NCI-H2171 treated with DMSO at 0.1 percent for 48 hours (cell line): Measurements from ENCODE around the gene PINK1.
"Not testable (repeated sequence)": the region's sequence is repeated elsewhere in the genome, so short reads cannot be mapped to it uniquely, and the experiment has no call there.

Experiments used
- DNase-seq: peaks from one replicate; lab custom pipeline; 2025; lab: John Stamatoyannopoulos, UW

PINK1 gene

DNA sequence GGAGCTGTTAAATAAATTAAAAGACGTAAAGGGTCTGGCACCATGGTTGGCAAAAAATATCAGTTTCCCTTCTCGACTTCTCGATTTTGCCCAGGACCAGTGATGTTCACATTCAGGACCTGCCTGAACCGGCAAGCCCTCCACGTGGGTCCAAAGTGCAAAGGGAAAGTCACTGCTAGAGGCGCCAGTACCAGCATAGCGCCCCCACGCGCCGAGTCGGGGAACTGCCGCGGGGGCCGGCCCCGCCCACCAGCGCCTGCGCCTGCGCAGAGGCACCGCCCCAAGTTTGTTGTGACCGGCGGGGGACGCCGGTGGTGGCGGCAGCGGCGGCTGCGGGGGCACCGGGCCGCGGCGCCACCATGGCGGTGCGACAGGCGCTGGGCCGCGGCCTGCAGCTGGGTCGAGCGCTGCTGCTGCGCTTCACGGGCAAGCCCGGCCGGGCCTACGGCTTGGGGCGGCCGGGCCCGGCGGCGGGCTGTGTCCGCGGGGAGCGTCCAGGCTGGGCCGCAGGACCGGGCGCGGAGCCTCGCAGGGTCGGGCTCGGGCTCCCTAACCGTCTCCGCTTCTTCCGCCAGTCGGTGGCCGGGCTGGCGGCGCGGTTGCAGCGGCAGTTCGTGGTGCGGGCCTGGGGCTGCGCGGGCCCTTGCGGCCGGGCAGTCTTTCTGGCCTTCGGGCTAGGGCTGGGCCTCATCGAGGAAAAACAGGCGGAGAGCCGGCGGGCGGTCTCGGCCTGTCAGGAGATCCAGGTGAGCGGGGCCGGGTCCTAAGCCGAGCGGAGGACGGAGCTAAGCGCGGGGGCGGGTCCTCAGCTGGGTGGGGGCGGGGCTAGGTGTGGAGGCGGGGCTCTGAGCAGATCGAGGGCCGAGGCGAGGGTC, at the start of gene PINK1:
Gene PINK1, plus strand, starts transcription at position 269 of the 875 bp plus-strand sequence. Its CDS starts 91 bp downstream, at position 360.
- DNase-seq: peak; percentile 72

DNA sequence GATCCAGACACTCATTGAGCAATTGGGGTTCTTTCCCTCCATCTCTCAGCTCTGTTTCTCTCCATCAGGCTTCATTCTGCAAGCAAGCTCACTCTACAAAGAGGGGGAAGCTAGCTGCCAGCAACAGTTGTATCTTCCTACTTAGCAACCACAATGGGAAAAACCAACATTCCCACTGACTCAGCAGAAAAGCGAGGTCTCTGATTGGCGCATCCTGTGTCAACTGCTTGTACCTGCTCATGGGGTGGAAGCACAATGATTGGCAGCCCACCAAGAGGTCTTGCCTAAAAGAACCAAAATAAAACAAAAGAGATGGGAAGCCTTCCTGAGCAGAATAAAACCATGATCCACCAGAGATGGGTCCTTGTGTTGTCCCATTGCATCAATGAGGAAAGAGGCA, 48.4 kb upstream of the PINK1 start:
- DNase-seq: no peak

DNA sequence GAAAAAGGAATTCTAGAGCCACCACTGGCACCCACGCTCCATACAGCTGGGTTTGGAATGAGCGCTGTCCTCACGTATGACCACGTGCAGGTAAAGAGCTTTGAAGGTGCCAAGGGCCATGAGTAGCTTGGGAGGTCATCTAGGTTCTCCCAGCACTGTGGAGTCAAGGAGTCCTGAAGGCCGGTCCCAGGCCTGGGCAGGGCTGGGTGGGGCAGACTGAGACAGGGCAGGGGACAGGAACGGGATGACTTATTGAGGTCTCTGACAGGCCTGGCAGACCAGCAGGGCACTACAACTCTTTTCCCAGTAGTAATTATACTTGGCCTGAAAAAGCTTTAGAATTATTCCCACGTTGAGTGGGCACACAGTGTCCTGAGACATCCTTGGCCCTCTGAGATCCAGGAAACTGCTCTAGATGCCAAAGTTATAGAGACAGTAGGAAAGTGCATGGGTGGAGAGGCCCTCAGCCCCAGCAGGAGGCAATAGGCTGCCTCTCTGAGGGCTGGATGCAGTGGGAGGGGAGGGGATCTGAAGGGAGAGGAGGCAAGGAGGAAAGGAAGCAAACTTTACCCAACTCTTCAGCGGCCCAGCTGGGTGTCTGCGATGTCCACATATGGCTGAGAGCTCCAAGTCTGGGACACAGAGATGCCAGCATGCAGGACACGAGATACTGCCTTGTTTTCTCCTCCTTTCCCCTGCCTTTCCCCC, 46.2 kb upstream of the PINK1 start:
- no peak for DNase-seq

DNA sequence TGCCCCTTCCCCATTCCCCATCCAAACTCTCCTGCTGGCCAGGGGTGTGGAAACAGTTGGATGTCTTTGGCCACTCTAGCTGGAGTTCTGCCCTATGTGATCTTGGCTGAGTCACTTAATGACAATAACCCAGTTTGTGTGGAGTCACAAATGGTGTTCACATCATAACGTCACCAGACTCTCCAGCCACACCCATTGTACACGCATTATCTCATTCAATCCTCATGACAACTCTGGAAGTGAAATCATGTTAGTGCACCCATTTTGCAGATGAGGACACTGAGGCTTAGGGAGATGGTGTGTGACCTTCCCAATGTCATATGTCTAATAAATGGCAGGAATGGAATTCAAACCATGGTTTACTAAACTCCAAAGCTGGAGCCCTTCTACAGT, 45.6 kb upstream of the PINK1 start:
- DNase-seq: no peak

DNA sequence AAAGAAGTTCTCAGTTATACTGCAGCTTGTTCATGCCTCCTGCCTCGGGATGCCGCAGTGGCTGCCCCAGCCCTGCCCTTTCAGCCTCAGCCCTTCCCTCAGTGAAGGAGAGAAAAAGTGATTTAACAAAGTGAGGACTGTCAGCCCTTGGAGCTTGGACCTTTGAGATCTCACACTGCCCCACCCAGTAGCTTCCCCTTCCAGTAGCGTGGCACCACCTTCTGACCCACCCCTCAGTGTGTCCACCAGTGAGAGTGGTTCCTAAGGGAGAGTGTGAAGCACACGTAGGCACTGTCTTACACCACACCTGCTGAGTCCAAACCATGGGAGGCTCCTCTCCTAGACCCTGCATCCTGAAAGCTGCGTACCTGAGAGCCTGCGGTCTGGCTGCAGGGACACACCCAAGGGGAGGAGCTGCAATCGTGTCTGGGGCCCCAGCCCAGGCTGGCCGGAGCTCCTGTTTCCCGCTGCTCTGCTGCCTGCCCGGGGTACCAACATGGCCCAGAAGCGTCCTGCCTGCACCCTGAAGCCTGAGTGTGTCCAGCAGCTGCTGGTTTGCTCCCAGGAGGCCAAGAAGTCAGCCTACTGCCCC, 44.5 kb upstream of the PINK1 start, which contains the start of gene CDA:
Gene CDA, plus strand, starts transcription at position 464 of the 592 bp plus-strand sequence. Its CDS starts 33 bp downstream, at position 497.
- DNase-seq: no peak

DNA sequence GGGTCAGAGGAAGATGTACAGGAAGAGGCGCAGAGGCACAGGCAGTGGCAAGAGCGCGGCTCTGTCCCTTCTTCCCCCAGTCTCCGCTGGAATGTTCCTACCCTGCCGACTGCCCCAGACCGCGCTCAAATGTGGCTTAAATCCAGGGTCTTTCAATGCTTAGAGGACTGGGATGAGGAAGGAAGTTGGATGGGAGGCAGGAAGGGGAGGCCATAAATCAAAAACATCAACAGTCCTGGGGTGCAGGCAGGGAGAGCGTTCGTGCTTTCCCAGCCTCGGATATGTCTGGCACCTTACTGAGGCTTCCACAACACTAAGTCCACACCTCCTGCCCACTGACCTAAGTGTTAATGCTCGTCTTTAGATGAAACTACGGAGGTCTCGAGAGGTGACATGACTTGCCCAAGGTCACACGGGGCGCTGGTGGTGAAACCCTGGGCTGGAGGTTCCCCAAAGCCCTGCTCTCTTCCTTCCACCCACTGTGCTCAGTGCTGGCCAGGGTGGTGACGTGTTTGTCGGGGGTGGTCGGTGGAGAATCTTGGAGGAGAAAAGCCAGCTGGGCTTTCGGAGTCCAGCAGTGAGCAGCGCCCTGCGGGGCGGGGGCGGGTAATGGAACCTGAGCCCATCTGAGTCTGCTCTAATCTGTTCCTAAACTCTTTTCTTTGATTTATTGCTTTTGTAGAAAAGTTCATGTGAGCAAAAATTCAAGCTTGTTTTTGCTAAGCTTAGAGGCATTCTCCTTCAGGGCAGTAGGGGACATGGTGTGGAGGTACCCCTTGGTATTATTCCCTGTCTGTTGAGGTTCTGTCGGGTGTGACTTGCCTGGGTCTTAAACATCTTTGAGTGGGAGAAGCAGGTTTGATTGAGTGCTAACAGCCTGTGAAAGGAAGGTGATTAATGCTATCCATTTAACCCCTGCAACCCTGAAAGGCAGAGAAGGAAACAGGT, 43.7 kb upstream of the PINK1 start:
- no peak for DNase-seq

DNA sequence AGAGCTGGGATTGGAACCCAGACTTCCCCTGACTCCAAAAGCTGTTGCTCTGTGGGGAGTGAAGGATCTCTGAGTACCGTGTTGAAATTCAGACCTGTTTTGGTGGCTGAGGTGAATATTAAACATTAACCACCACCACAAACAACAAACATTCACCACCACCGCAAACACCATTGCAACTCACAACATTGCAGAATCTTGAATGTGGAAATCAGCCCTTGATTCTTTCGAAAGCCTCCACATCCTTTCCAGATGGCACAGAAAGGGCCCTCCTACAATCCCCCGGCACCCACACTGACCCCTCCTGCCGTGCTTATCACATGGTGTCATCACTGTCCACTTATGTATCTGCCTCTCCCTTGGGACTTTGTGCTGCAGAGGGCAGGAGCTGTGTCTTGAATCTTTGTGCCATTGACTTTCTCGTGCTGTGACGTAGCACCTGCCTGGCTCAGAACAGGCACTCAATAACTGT, 42.9 kb upstream of the PINK1 start:
- DNase-seq: no peak

DNA sequence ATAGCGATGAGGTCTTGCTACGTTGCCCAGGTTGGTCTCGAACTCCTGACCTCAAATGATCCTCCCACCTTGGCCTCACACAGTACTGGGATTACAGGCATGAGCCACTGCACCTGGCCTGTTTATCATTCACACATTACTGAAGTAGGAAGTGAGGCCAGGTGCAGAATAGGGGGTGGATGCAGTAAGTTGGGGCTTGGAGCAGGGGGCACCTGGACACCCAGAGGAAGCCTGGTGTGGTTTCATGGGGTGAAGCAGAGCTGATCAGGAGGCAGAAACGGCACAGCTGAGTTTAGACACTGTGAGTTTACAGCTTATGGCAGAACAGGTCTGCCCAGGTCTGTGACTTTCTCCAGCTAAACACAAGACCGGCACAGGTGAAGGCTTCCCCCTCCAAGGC, 39.5 kb upstream of the PINK1 start:
- DNase-seq: no peak

DNA sequence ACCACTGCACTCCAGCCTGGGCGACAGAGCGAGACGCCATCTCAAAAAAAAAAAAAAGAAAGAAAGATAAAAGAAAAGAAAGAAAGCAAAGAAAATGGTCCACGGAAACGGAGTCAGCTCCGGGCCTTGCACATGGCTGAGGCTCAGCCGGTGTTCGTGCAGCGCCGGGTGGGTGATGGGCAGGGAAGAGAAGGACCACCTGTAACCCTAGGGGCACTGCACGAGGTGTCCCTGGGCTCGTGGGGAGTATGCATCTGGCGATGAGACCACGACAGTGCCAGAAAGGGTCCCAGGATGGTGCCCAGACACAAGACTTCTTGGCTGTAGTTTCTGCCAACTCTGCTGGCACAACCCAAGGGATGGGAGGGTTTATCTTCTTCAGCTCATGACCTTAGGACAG, 38.5 kb upstream of the PINK1 start:
- DNase-seq: no peak

DNA sequence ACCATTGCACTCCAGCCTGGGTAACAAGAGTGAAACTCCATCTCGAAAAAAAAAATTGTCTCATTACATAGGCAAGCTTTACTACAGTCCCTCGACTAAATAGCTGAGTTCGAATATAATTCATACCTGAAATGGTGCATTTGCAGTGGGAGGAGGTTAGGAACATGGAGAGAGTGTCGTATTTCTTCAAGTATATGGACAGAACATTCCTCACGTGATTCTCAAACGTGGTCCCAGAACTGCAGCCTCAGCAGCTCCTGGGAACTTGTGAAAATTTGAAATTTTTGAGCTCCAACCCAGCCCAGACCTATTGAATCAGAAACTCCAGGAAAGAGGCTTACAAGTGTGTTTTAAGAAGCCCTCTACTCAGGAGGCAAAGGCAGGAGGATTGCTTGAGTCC, 37.2 kb upstream of the PINK1 start:
- no peak for DNase-seq

DNA sequence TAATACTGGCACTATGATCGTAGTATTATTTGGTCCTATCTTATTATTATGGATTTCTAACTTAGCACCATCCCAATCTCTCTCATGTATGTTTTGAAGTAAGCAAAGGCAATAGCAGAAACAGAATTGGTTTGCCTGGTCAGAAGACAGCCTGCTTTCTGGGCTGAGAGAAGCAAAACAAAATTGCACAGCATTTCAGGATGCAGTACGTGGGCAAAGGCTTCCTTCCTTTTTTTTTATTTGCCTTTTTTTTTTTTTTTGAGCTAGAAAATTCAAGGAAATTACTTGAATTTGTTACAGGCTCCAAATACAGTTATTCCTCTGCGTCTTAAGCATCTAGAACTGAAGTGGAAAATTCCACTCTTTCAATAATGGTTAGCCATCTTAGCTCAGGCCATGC, 35.6 kb upstream of the PINK1 start:
- no peak for DNase-seq

DNA sequence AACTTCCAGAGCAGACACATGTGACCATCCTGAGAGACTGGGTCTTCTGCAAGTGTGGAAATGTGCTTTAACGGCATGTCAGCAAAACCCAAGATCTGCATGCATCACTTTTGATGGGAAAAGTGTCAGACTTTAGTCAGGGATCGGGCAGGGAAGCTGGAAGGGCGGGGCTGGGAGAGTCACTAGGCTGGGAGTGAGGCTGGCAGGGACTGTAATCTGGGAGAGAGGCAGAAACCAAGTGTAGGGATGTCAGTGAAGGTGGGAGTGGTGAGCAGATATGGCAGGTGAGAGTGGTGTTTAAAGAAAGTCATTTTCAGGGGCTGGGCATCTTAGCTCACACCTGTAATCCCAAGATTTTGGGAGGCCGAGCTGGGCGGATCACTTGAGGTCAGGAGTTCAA, 33.1 kb upstream of the PINK1 start:
- no peak for DNase-seq

DNA sequence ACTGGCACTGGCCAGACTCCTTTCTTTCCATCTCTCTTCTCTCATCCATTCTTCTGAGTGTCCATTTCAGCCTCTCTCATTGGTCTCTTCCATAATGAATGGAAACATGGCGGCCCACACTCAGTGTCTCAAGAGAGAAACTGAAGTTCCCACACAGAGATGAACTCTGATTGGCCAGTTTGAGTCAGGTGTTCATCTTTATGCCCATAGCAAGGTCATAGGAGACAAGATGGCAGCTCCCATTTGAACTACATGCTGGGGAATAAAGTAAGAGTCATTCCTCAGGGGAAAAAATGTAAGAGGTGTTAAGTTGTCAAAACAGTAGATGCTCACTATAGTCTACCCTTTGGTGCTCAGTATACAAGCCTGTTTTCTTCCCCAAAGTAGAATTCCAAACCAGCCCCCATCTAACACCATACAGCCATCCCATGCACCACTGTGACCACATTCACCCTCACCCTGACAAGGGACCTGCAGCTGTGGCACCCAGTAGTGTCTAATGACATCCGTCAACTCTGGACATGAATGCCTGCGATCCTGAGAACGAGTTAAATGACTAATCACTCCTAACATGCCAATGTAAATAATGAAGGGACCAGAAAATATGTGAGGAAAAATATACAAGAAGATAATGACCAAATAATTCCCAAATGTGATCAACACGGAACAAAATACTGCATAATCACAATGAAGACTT, 32.0 kb upstream of the PINK1 start:
- DNase-seq: no peak

DNA sequence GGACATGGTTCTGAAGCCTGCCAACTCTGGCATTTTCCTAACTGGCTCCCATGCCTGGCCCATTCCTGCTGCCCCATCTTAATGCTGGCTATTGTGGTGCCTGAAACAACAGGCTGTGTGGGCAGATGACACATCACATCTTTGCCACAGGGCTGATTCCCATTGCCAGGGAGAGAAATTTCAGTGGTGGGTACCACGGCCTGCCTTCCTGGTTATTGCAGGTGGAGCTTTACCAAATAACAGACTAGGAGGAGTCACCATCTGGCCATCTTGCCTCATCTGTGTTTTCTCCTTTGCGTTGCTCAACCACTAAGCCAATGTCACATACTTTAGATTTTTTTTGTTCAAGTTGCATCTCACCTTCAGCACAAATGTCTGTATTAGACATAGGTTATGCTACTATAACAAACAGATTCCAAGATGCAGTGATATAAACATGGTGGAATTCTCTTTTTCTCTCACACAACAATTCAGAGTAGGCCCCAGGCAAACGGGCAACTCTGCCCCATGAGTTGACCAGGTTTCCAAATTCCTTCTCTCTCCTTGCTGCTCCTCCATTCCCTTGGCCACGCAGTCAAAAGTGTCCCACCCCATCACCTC, 30.3 kb upstream of the PINK1 start:
- DNase-seq: no peak

DNA sequence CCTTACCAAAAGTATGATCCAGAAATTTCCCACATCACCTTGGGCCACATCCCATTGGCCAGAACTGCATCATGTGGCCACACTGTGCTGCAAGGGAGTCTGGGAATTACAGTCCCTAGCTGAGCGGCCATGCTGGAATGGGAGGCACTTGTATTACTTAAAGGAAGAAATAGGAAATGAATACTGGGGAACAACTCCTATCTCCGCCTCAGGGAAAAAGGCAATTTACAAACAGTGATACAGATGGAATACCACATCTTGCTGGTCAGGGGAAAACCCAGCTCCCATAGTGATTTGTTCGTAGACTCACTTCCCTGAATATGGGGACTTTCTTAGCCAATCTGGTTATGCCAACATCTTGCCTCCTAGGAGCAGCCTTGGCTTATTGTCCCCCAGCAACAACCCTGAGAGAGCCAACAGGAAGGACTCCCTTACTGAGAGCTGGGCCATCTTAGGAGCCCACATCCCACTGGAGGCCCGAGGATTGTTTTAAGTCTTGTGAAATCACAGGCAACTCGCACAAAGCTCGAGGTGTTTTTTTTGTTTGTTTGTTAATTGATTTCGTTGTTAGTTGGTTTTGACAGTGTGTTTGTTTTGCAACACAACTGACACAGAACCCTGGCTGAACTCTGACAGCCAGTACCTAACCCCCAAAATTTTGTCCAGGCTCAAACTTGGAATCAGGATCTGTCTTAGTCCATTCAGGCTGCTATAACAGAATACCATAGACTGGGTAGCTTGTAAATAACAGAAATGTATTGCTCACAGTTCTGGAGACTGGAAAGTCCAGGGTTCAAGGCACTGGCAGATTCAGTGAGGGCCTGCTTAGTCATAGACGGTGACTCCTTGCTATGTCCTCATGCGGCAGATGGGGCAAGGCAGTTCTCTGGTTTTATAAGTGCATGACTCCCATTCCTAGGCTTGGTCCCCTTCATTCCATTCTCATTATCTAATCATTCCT, 29.5 kb upstream of the PINK1 start:
- DNase-seq: no peak

DNA sequence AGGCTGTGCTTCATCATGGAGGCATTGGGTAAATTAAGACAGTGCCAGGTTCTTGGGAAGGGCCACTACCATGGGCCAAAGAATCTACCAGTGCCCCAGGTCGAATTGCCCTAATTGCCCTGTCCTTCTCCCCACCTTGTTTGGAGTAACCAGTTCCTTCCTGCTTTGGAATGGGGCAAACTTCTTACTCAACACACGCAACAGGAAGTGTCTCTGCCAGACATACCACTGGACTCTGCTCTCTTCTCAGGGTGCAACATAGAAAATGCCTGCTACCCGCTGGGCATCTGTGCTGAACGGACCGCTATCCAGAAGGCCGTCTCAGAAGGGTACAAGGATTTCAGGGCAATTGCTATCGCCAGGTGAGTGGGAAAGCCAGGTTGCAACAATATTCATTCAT, 28.6 kb upstream of the PINK1 start:
- DNase-seq: no peak

DNA sequence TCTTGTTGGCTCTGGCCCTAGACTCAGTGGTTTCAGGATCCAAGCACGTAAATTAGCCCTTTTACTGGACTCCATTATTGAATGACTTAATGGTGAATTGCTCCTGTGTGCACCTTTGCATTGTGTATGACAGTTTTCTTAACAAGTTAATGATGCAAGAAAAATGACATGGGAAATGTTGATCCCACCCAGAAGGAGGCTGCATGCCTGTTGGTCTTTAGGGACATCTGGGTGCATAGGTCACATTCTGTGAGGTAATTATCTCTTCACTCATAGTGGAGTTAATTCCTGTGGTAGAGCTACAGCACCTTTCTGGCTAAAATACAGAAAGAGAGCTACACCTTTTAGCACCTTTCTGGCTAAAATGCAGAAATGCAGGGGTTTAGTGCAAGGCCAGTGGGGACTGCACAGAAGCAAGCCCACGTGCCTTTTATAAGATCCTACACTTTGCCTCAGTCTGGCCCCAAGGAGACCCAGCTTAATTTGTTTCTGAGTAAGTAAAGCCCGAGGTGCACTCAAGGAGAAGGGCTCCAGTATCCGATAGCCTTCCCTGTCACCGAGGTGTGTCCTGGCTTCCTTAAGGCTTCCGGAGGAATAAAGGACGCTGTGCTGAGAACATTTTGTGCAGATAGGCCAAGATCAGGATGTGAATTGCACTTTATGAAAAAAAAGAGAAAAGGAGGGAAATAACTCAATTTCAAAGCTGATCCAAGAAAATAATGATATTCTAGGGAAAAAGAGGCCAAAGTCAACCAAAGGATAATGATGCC, 26.3 kb upstream of the PINK1 start:
- not testable (repeated sequence) for DNase-seq

DNA sequence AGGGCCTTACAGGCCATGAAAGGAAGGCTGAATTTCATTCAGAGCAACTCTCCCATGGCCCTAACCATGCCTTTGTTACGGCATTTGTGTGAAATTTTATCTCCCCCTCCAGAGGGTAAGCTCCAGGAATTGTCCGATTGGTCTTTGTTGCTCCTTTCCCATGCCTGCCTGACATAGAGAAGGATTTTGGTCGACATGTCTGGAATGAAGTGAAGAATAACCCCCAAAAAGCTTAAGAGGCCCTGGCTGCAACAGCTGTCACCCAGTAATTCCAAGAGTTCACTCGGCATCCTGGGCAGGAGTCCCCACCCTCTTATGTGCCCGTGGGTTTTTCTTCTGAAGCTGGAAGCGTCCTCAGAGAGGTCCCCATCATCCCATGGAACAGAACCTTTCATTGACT, 23.7 kb upstream of the PINK1 start:
- DNase-seq: no peak

DNA sequence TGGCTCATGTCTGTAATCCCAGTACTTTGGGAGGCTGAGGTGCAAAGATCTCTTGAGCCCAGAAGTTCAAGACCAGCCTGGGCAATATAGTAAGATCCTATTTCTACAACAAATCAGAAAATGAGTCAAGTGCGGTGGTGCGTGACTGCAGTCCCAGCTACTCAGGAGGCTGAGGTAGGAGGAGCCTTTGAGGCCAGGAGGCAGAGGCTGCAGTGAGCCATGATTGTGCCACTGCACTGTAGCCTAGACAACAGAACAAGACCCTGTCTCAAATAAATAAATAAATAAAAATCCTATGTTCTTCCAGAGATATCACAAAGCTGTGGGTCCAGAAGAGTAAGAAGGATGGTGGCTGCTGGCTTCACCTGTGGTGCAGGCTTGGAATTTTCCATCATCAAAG, 22.3 kb upstream of the PINK1 start:
- DNase-seq: no peak
